NCI-H345 treated with DMSO at 0.1 percent for 48 hours (cell line): ENCODE data around the gene PPP1R2C.

ENCODE experiments used
- DNase-seq: peaks from one replicate; lab custom pipeline; 2025; ENCODE audit not compliant: unreplicated experiment; lab: John Stamatoyannopoulos, UW

Gene PPP1R2C

GRCh38 chrX:42748067-42748850 is 29.7 kb downstream of the PPP1R2C start:
- no peak for DNase-seq

GRCh38 chrX:42746606-42747005 is 31.4 kb downstream of the PPP1R2C start:
- no peak for DNase-seq

- no peak for DNase-seq
Measured at GRCh38 chrX:42740456-42740855, 37.5 kb downstream of the PPP1R2C start.

- DNase-seq = no peak
Measured at GRCh38 chrX:42739741-42740140, 38.2 kb downstream of the PPP1R2C start.

GRCh38 chrX:42739258-42739657 is 38.7 kb downstream of the PPP1R2C start:
- DNase-seq = no peak

- no peak for DNase-seq
Measured at GRCh38 chrX:42738552-42738951, 39.4 kb downstream of the PPP1R2C start.

GRCh38 chrX:42735250-42735649 is 42.7 kb downstream of the PPP1R2C start:
- DNase-seq = no peak

- DNase-seq = no peak
Measured at GRCh38 chrX:42732506-42732905, 45.5 kb downstream of the PPP1R2C start.
